ENCODE results near the gene SETD2.

SETD2 gene

DNA sequence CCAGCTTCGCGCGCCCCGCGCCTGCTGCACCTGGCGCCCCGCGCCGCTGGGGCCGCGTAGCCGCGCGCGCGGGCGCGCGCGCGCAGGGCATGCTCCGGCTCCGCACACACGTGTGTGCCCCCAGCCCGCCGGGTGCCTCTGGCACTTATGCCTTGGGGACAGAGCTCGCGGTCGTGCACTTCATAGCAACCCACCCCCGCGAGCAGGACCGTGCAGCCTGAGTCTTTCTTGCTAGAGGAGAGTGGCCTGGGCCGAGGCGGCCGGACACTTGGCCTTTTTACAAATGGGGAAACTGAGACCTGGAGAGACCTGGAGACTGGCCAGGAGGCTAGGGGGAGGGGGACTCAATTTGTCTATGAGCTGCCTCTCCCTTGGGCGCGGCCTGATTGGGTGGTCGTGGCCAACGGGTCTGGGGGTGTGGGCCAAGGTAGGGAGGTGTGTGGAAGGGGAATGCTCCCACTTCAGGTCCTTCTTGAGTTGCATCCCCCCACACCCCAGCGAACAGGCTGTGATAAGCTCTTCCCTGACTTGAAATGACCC lies 183.9 kb downstream of the SETD2 start:
- DNase-seq = no peak

DNA sequence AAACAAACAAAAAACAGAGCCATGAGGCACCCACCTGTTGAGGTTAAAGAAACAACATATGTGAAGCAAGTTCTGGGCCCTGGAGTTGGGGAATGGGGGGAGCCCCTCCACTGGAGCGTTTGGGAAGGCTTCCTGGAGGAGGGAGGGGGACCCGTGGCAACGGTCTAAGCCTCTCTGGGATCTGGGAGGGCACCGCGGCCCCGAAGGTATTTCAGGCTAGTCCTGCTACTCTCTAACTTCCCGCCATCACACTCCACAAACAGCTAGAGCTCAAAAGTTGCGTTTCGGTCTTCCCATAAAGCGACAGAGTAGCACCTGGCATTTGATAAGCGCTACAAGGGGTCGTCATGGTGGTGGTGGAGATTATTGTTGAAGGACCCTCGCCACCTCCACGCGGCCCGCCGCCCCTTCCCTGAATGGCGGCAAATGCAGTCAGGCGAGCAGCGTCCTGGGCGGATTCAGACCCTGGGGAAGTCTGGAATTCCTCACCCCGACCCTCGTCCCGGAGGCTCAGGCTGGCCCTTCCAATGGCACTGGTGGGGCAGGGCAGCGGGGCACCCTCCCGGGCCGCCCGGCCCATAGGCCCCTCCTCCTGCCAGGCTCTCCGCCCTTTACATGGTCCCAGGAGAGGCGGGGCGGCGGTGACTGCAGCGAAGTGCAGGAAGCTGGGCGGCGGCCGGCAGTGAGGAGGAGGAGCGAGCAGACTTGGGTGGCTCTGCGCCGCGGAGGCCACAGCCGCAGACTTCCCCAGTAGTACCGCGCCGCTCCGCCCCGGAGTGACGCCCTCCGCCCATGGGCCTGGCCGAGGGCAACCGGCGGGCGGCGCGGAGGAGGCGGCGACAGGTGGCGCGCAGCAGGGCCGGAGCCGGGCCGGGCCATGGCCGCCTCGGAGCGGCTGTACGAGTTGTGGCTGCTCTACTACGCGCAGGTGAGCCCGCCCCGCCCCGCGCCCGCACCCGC lies 184.6 kb downstream of the SETD2 start, which contains the start of gene NBEAL2:
Gene NBEAL2, plus strand, starts transcription at position 682 of the 960 bp plus-strand sequence. Its CDS starts 196 bp downstream, at position 878.
- DNase-seq = peak; percentile 89

DNA sequence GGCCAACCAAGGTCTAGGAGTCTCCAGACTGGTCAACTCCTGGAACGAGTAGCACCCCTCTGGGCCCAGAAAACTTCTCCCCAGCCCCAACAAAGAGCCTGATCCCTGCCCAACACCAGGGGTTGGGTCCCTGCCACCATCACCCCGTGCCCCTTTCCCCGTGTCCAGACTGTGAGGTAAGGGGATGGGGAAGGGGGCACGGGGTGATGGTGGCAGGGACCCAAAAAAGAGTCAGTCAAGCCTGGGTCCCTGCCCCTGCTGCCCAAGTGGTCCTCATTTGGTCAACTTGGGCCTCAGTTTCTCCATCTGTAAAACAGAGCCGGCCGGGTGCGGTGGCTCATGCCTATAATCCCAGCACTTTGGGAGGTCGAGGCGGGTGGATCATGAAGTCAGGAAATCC lies 185.5 kb downstream of the SETD2 start:
- DNase-seq = no peak

GRCh38 chr3:46977811-46978195 lies 186.1 kb downstream of the SETD2 start:
- DNase-seq = no peak

- peak; percentile 95 for DNase-seq
These were observed 187.4 kb downstream of the SETD2 start, which contains the start of gene CCDC12 for GRCh38 chr3:46976326-46977190. Gene CCDC12, minus strand, starts transcription at chr3:46976745. Its CDS starts 13 bp downstream, at chr3:46976732.

DNA sequence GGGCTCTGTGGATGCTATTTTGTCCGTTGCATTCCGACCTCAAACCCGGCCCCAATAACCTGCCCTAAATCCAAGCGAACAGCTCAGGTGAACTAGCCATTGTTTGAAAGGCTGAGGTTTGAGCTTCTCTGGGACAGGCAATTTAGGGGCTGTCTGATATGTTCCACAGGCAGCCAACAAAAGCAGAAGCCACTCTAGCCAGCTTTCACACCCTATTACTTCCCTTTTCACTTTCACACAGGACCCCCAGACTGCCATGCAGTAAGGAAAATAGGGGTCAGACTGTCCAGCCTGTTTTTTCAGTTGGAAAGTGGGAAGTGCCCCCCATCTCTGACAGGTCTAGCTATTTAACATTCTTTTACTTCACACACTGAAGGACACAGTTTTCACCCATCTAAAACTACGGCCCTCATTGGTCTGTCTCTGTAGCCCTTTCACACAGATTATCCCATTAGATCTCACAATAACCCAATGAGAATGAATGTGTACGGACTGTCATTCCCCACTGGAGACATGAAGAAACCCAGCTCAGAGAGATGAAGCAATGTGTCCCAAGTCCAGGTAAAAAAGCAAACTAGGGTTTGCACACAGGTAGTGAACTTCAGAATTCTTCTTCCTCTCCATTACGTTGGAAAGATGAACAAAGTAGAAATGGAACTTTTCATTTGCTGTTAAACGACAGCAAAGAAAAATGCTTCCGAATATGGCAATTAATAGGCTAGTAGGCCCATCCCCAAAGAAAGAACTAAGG lies 189.3 kb downstream of the SETD2 start:
- DNase-seq = no peak

DNA sequence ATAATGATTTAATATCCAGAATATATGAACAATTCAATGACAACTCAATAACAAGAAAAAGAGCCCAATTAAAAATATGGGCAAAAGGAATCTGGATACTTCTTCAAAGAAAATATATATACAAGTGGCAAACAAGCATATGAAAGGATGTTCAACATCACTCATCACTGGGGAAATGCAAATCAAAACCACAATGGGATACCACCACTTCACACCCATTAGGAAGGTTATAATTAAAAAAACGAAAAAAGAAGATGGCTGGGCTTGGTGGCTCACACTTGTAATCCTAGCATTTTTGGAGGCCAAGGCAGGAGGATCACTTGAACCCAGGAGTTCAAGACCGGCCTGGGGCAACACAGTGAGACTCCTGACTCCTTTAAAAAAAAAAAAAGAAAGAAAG lies 191.5 kb downstream of the SETD2 start:
- no peak for DNase-seq

DNA sequence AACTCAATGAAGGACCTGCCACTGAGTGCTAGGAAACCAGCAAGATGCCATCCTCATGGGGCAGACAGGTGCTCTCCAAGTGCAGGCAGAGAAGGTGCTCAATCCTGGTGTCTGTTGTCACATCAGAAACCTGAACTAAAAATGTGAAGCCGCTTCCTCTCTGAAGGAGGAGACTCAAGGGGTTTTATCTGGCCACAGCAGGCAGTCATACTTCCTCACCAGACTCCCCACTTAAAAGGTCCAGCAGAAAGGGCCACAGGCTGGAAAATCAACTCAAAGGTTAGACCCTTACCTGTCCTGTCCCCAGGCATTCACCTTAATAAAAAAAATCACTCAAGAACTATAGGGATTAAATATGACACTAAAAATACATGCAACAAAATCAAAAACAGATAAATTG lies 192.2 kb downstream of the SETD2 start:
- no peak for DNase-seq

- no peak for DNase-seq
These were observed 192.8 kb downstream of the SETD2 start for GRCh38 chr3:46971151-46971550.

GRCh38 chr3:46970391-46971091 lies 193.4 kb downstream of the SETD2 start:
- DNase-seq = no peak

DNA sequence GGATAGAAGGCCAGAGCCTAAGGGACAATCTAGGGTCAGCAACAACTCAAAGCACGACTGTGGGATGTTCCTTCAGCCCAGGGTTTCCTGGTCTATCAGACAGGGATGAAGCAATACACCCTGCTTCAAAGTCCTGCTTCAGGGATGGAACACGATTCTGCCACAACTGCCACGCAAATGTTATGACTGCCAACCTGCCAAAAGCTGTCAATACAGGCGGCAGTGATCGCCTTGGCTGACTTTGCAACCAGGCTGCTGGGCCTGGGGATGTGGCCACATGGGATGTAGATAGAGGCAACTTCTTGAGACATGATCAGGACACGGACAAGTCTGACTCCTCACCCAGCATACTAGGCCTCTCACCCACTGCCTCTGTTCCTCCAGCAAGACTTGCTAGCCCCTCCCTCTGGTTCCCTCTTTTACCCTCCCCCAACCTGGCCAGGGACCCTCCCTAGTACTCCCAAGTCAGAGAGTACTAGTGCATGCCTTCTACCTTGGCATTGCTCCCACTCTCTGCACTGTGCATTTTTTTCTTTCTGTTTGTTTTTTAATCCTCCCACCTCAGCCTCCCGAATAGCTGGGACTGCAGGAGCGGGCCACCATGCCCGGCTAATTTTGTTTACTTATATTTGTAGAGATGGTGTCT lies 195.0 kb downstream of the SETD2 start:
- no peak for DNase-seq

DNA sequence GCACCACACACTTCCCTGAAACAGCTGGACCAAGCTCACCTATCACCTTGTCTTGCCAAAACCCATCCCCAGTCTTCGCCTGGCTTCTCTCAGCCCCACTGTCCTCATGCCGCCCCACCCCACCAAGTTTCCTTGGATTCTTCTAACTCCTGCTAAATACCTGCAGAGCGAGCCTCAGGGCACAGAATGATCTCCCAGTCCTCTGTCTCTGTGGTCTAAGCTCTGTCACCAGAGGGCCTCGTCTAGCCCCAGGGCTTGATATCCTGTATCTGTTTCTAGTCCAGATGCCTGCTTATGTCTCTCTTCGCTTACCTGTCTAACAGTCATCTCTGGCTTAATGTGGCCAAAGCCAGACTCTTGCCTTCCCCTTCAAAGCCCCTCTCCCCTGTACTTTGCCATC lies 197.1 kb downstream of the SETD2 start:
- no peak for DNase-seq

Measured in right forelimb (tissue), 1 donor.